Fibroblast of villous mesenchyme (primary cell): ENCODE data around the gene KLC4. TPM values are rescaled to one million over a fixed set of nuclear protein-coding genes. Genes with fewer than 3 reads are reported as not detected.
A peak's percentile ranks its signal among the peaks of the same experiment; 100 is the strongest.

ENCODE experiments used
- DNase-seq: peaks from one replicate; pipeline ENCODE4 v3.0.0-alpha.2; 2010; ENCODE audit warnings: low read depth
- H3K4me3 ChIP-seq: 2 replicates; pipeline ENCODE4 v1.5.1; 2011; ENCODE audit warnings: low read depth, mild to moderate bottlenecking, low read length
- total RNA-seq: library from RNA; depleted of rRNA; stranded (reverse); fragments of >200 nt; gene quantifications from 2 replicates; pipeline ENCODE4 v1.2.3, GENCODE V29; 2012
- TF ChIP-seq, protein P1 (sequence below): IDR thresholded peaks from 2 replicates; pipeline ENCODE4 v1.5.1; 2012; ENCODE audit warnings: low read depth, mild to moderate bottlenecking, low read length; ENCODE audit not compliant: insufficient read depth

KLC4 gene
- total RNA-seq, 1 donor: 16.0 TPM

DNA sequence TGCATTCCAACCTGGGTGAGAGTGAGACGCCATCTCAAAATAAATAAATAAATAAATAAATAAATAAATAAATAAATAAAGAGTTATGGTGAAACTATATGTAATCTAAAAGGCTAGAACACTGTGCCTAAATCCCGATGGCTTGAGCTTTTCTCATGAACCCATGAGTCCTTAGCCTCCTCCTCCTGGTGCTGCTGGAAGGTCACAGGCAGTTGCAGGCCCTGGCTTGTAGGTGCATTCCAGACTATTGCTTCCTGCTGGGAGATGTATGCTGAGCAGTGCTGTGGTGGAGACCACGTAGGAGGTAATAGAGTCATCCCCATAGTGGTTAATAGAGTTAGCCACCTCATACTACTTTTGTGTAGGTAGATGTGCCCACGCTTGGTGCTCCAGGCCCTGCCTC lies 29.2 kb downstream of the KLC4 start:
- DNase-seq: no peak
- H3K4me3 ChIP-seq: no peak overlapping the region
- TF ChIP-seq, protein P1, sequence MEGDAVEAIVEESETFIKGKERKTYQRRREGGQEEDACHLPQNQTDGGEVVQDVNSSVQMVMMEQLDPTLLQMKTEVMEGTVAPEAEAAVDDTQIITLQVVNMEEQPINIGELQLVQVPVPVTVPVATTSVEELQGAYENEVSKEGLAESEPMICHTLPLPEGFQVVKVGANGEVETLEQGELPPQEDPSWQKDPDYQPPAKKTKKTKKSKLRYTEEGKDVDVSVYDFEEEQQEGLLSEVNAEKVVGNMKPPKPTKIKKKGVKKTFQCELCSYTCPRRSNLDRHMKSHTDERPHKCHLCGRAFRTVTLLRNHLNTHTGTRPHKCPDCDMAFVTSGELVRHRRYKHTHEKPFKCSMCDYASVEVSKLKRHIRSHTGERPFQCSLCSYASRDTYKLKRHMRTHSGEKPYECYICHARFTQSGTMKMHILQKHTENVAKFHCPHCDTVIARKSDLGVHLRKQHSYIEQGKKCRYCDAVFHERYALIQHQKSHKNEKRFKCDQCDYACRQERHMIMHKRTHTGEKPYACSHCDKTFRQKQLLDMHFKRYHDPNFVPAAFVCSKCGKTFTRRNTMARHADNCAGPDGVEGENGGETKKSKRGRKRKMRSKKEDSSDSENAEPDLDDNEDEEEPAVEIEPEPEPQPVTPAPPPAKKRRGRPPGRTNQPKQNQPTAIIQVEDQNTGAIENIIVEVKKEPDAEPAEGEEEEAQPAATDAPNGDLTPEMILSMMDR: no peak

DNA sequence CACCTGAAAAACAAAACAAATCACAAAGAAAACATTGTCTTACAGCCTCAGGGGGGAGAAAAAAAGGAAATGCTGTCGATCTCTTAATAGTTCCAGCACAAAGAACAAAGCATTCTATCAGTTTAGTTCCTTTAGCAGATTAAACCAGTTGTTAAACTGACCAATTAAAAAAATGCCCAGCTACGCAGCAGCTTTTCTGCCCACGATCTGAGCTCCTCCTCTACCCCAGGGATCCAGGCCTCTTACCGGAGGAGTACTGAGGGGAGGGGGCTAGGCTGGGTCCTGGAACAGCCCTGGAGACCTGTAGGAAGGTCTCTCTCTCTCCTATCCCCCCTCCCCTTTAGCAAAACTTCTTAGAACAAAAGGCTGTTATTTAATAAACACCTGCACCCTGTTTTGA lies 30.0 kb downstream of the KLC4 start:
- TF ChIP-seq, protein P1: no peak
- H3K4me3 ChIP-seq: no peak overlapping the region
- no peak for DNase-seq

DNA sequence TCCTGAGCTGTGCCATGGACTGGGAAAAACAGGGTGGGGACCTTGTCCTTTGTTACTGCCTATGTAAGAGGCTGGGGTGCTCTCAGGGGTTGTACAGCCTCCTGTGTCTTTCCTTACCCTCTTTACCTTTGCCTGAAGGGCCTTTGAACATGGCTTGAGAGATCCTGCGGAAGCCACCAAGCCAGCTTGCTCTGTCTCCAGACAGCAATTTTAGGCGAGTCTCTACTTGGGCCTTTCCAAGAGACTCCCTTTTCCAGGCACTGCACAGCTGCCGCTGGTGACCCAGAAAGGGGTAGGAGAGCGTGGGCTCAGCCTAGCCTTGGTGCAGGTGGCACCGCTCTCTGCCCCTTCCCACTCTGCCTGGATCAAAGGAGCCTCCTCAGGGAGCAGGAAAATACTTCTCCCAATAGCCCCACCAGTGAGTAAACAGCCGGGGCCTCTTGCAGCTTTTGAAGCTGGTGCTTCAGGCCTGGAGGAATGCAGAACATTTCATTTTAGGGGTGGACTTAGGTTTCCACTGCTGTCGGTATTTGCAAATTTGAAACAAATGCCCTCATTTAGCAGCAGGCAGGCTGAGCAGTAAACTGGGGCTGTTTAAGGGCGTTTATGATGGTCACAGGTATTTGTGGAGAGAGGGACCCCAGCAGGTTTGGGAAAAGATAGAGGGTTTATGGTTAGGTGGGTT lies 30.6 kb downstream of the KLC4 start:
- H3K4me3 ChIP-seq: no peak overlapping the region
- TF ChIP-seq, protein P1: no peak
- no peak for DNase-seq

DNA sequence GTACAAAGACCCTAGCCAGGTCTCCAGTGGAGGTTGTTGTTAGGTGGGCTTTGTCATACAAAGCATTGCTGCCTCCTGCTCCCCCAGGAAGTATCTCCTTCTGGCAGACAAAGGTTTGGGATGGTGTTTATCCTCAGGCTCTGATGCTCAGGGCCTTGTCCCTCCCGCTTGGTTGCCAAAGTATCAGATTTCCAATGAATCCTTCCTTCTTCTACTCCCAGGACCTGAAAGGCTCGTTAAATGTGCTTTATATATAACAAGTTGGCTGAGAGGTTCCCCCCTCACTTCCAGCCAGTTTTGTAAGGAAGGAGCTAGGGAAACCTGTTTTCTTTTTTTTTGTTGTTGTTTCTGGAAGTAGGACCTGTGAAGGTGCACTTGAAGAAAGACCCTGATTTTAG lies 31.1 kb downstream of the KLC4 start:
- TF ChIP-seq, protein P1: no peak
- H3K4me3 ChIP-seq: no peak overlapping the region
- peak; percentile 54 for DNase-seq

DNA sequence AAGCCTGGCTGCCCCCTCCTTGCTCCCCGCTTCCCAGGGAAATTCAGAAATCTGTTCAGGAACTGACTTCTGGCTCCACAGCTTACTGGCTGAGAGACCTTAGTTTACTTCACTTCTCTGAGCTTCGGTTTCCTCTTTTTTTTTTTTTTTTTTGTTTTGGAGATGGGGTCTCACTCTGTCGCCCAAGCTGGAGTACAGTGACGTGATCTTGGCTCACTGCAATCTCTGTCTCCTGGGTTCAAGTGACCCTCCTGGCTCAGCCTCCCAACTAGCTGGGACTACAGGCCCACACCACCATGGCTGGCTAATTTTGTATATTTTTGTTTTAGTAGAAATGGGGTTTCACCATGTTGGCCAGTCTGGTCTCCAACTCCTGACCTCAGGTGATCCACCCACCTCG lies 31.6 kb downstream of the KLC4 start:
- TF ChIP-seq, protein P1: no peak

DNA sequence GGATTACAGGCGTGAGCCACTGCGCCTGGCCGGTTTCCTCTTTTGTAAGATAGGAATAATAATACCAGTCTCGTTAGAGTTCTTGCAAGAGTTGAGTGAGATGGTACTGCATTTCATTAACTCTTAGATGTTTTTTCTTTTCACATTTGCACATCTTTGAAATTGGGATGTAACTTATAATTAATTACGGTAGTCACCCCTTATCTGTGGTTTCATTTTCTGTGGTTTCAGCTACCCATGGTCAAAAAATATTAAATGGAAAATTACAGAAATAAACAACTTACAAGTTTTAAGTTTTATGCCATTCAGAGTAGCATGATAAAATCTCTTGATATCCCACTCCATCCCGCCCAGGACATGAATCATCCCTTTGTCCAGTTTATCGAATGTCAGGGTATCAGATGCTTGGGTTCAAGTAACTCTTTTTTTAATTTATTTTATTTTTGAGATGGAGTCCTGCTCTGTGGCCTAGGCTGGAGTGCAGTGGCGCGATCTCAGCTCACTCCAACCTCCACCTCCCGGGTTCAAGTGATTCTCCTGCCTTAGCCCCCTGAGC lies 32.1 kb downstream of the KLC4 start:
- H3K4me3 ChIP-seq: no peak overlapping the region
- TF ChIP-seq, protein P1: no peak
- DNase-seq: no peak

More for the DNA sequence above, 31.6 kb downstream of the KLC4 start:
- H3K4me3 ChIP-seq: no peak overlapping the region
- DNase-seq: no peak
